ENCODE data around the gene ARHGAP42. TPM values are rescaled to one million over a fixed set of nuclear protein-coding genes. Genes with fewer than 3 reads are reported as not detected.

The ARHGAP42 gene
- total RNA-seq, 4 donors from 2014 or later = 5.1 to 10.6 (median 8.0) TPM

- Histone ChIP-seq H3K4me1 (peaks cover 0 to 9% (median 7%) of the 10 kb centered on the region in 4 donors), H3K4me3 (no peak overlapping the region), H3K27ac (replicated peaks in 1 of 4) (no peak overlapping the region), H3K9me3 (no peaks in the 10 kb centered on the region), H3K27me3 (no peaks in the 10 kb centered on the region), H3K36me3 (no peaks in the 10 kb centered on the region)
- WGBS = 88% methylated on average over 8 of the region's 8 CpGs
- intact Hi-C loops (cut with DNase I) = no loop called here
- DNase-seq (ENCODE audit: extremely low spot score) = no peak
- no peak for TF ChIP-seq POLR2A (IDR thresholded peaks at IDR 0.05; ENCODE audit: low read depth)
- no peak for TF ChIP-seq EP300 (IDR thresholded peaks at IDR 0.05)
- no peak for TF ChIP-seq POLR2AphosphoS5 (IDR thresholded peaks at IDR 0.05)
- TF ChIP-seq, protein P1, sequence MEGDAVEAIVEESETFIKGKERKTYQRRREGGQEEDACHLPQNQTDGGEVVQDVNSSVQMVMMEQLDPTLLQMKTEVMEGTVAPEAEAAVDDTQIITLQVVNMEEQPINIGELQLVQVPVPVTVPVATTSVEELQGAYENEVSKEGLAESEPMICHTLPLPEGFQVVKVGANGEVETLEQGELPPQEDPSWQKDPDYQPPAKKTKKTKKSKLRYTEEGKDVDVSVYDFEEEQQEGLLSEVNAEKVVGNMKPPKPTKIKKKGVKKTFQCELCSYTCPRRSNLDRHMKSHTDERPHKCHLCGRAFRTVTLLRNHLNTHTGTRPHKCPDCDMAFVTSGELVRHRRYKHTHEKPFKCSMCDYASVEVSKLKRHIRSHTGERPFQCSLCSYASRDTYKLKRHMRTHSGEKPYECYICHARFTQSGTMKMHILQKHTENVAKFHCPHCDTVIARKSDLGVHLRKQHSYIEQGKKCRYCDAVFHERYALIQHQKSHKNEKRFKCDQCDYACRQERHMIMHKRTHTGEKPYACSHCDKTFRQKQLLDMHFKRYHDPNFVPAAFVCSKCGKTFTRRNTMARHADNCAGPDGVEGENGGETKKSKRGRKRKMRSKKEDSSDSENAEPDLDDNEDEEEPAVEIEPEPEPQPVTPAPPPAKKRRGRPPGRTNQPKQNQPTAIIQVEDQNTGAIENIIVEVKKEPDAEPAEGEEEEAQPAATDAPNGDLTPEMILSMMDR (IDR thresholded peaks at IDR 0.05) = no peak
Observed at GRCh38 chr11:100780470-100780869, 93.4 kb downstream of the ARHGAP42 start.

DNA sequence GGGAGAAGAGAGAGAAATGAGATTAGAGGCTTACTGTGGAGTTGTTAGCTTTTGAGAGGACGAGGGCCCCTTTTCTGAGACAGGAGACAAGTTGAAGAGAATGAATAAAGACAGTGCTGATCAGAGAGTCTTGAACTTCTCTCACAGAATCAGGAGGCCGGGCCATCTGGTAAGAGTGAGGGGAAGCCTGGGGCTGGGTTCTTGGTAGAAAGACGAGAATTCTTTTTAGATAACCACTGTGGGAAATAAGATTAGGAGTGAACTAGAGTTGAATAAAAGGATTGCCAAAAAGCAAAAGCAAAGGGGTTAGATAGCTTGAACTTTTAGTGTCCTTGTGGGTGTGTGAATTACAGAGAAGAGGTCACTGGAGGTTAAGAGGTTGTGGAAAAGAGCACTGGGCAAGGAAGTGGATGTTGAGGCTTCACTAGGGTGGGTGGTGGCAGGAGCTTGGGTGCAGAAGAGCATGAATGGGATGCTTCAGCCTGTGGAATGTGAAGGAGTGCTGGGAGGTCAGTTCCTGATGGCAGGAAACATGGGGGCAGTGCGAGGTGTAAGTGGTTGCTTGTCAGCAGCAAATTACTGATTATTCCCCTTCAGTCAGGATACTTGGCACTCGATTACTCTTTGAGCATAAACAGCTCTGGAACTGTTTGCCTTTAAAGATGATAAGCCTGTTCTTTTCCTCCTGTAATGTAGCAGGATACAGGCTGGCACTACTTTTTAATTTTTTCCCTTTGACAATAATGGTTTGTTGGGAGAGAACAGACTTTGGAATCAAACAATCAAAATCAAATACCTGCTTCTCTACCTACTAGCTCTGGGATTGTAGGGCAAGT lies 98.3 kb downstream of the ARHGAP42 start:
- Histone ChIP-seq H3K4me3 (no peak overlapping the region), H3K27me3 (no peaks in the 10 kb centered on the region), H3K4me1 (peaks cover 8 to 23% (median 15%) of the 10 kb centered on the region in 4 donors), H3K27ac (replicated peaks in 1 of 4) (no peak overlapping the region), H3K9me3 (no peaks in the 10 kb centered on the region), H3K36me3 (no peaks in the 10 kb centered on the region)
- no peak for DNase-seq (ENCODE audit: extremely low spot score)
- intact Hi-C loops (cut with DNase I) = no loop called here
- TF ChIP-seq POLR2AphosphoS5 (IDR thresholded peaks at IDR 0.05) (no peak), POLR2A (IDR thresholded peaks at IDR 0.05; ENCODE audit: low read depth) (no peak), EP300 (IDR thresholded peaks at IDR 0.05) (no peak)
- TF ChIP-seq, protein P1 (IDR thresholded peaks at IDR 0.05) = no peak
- 65% methylated on average over 5 of the region's 5 CpGs for WGBS

DNA sequence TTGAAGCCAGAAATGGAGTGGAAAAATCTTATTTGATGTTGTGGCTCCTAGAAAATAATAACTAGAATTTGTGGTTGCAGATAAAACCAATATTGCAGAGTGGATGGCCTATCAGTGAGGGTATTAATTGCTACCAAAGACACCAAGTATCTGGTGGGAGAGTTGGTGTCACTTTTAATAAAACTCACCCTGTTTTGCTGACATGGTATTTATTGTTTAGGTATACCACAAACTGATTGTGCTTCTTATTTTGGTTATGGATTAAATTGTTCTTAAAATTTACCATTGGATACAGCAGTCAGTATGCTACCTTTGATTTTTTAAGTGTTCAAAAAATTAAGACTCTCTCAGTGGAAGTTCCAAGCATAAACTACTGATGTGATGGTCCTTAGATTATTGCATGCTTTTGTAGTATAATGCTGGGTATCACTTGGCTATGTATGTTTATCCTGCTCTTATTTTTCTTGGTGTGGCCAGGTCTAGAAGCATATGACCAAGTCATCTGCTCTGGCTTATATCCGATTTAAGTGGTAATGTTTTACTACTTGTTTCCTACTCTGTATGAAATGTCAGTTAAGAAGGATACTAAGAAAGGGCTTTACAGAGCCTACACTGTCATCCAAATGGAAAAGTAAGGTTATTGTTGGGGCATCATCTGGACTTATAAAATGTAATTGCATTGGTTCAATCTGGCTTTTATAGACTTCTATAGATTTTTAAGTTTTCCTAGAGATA lies 101.6 kb downstream of the ARHGAP42 start:
- Histone ChIP-seq H3K4me3 (no peak overlapping the region), H3K27ac (replicated peaks in 1 of 4) (no peak overlapping the region), H3K27me3 (no peaks in the 10 kb centered on the region), H3K36me3 (no peaks in the 10 kb centered on the region), H3K4me1 (peaks cover 16 to 25% (median 18%) of the 10 kb centered on the region in 4 donors), H3K9me3 (no peaks in the 10 kb centered on the region)
- 93% methylated on average over 1 of the region's 1 CpG for WGBS
- intact Hi-C loops (cut with DNase I) = no loop called here
- TF ChIP-seq POLR2A (IDR thresholded peaks at IDR 0.05; ENCODE audit: low read depth) = no peak
- TF ChIP-seq, protein P1 (IDR thresholded peaks at IDR 0.05) = no peak
- TF ChIP-seq POLR2AphosphoS5 (IDR thresholded peaks at IDR 0.05) = no peak
- TF ChIP-seq EP300 (IDR thresholded peaks at IDR 0.05) = no peak
- no peak for DNase-seq (ENCODE audit: extremely low spot score)

DNA sequence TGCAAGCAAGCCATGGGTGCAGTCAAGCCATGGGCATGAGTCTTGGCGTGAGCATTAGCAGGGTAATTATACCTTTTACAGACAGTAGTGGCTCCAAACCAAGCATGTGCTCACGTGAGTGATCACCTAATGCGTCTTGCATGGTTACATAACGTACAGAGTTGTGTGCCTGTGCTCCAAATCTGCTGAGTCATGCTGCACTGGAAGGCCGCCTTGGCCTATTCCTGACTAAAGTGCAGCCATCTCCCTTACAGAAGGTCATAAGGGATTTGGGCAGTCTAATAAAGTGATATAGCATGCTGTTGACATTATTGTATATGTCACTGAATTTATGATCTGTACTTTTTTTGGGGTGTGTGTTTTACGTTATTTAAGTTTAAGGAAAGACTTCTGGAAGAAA lies 102.4 kb downstream of the ARHGAP42 start:
- no peak for DNase-seq (ENCODE audit: extremely low spot score)
- peaks cover 16 to 22% (median 17%) of the 10 kb centered on the region in 4 donors for H3K4me1 ChIP-seq
- intact Hi-C loops (cut with DNase I) = no loop called here

More for the DNA sequence above, 102.4 kb downstream of the ARHGAP42 start:
- Histone ChIP-seq H3K9me3 (no peaks in the 10 kb centered on the region), H3K27me3 (no peaks in the 10 kb centered on the region), H3K36me3 (no peaks in the 10 kb centered on the region), H3K27ac (replicated peaks in 1 of 4) (no peak overlapping the region), H3K4me3 (no peak overlapping the region)
- TF ChIP-seq POLR2AphosphoS5 (IDR thresholded peaks at IDR 0.05) (peak in 1 of 2 donors; percentile 59), EP300 (IDR thresholded peaks at IDR 0.05) (no peak), POLR2A (IDR thresholded peaks at IDR 0.05; ENCODE audit: low read depth) (no peak)
- TF ChIP-seq, protein P1 (IDR thresholded peaks at IDR 0.05) = no peak
- 62% methylated on average over 6 of the region's 6 CpGs for WGBS
